BJ (cell line): ENCODE measurements around the gene PLK5. TPM values are rescaled to one million over a fixed set of nuclear protein-coding genes. Genes with fewer than 3 reads are reported as not detected.
"Not testable (repeated sequence)": the region's sequence is repeated elsewhere in the genome, so short reads cannot be mapped to it uniquely, and the experiment has no call there.

ENCODE experiments used
- CTCF ChIA-PET: fragments of 350-600 bp; formaldehyde crosslinking; extraction: SDS; loops from one replicate; lab custom pipeline; 2021; ENCODE audit warnings: antibody characterized with exemption, inconsistent platforms; lab: Yijun Ruan, JAX
- POLR2A ChIA-PET: fragments of 300-600 bp; sonication (Branson Sonifier 250); formaldehyde crosslinking; extraction: SDS; loops from one replicate; lab custom pipeline; 2021; ENCODE audit warnings: antibody characterized with exemption; lab: Charles Lee
- DNase-seq: peaks from one replicate; pipeline ENCODE4 v3.0.0-alpha.2; 2011; ENCODE audit warnings: low read depth
- H3K27me3 ChIP-seq: 2 replicates; pipeline ENCODE4 v1.6.0; 2011; ENCODE audit warnings: low read length; ENCODE audit not compliant: control insufficient read depth, insufficient read depth
- H3K36me3 ChIP-seq: 2 replicates; pipeline ENCODE4 v1.5.1; 2011; ENCODE audit warnings: low read length; ENCODE audit not compliant: control insufficient read depth, insufficient read depth
- H3K4me3 ChIP-seq: 2 replicates; pipeline ENCODE4 v1.5.1; 2011; ENCODE audit warnings: low read depth, mild to moderate bottlenecking, control low read depth, low read length
- polyA plus RNA-seq: library from polyadenylated mRNA; depleted of rRNA; stranded (reverse); fragments of >200 nt; gene quantifications from 2 replicates; pipeline ENCODE4 v1.2.3, GENCODE V29; 2011
- TF ChIP-seq, protein P1 (sequence below): IDR thresholded peaks from 2 replicates; pipeline ENCODE4 v1.5.1; 2011; ENCODE audit warnings: low read depth, mild to moderate bottlenecking, control low read depth, inconsistent platforms, low read length, moderate library complexity; ENCODE audit not compliant: insufficient read depth

The PLK5 gene
- polyA plus RNA-seq, 1 experiment = not detected

DNA sequence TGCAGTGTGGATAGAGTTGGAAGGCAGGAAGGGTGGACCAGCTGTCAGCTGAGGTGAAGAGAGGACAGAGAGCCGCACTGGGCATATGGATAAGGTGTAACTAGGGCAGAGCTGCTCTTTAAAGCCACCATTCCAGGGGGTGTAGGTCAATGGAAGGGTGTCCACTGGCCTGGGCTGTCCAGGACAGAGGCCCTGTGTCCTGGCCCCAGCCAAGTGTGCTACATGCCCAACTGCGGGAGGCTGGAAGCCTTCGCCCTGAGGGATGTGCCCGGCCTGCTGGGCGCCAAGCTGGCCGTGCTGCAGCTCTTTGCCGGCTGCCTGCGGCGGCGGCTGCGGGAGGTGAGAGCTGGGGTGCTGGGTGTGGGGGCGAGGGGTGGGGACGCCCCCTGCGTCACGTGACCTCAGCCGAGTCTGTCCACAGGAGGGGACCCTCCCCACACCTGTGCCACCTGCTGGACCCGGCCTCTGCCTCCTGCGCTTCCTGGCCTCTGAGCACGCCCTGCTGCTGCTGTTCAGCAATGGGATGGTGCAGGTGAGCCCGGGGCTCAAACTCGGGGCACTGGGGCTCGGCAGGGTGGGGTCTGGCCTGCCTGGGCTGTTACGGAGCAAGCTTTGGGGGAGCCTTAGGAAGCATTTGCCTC lies 9.8 kb downstream of the PLK5 start:
- ChIA-PET CTCF (interaction anchor here (3.1 kb wide), 1 partner anchor 13 kb away, joined by 13 read pairs; no protein-coding TSS in a partner anchor), POLR2A (no interaction called here)
- TF ChIP-seq, protein P1, sequence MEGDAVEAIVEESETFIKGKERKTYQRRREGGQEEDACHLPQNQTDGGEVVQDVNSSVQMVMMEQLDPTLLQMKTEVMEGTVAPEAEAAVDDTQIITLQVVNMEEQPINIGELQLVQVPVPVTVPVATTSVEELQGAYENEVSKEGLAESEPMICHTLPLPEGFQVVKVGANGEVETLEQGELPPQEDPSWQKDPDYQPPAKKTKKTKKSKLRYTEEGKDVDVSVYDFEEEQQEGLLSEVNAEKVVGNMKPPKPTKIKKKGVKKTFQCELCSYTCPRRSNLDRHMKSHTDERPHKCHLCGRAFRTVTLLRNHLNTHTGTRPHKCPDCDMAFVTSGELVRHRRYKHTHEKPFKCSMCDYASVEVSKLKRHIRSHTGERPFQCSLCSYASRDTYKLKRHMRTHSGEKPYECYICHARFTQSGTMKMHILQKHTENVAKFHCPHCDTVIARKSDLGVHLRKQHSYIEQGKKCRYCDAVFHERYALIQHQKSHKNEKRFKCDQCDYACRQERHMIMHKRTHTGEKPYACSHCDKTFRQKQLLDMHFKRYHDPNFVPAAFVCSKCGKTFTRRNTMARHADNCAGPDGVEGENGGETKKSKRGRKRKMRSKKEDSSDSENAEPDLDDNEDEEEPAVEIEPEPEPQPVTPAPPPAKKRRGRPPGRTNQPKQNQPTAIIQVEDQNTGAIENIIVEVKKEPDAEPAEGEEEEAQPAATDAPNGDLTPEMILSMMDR = no peak
- no peaks in the 10 kb centered on the region; the same call in 1 of the 2 replicates for H3K27me3 ChIP-seq
- no peak for DNase-seq
- no peaks in the 10 kb centered on the region for H3K36me3 ChIP-seq
- H3K4me3 ChIP-seq = no peak overlapping the region

GRCh38 chr19:1534972-1535371 lies 11.1 kb downstream of the PLK5 start:
- POLR2A ChIA-PET = no interaction called here

GRCh38 chr19:1535699-1536098 lies 11.8 kb downstream of the PLK5 start:
- H3K4me3 ChIP-seq, POLR2A ChIA-PET, DNase-seq, H3K36me3 ChIP-seq, H3K27me3 ChIP-seq: not testable (repeated sequence)
- CTCF ChIA-PET = interaction anchor here (0.6 to 1.0 kb wide), 3 partner anchors 11 to 313 kb away, joined by 3 read pairs; no protein-coding TSS in a partner anchor

More at GRCh38 chr19:1534972-1535371, 11.1 kb downstream of the PLK5 start:
- DNase-seq = no peak
- Histone ChIP-seq H3K27me3 (no peaks in the 10 kb centered on the region; the same call in 1 of the 2 replicates), H3K36me3 (no peaks in the 10 kb centered on the region), H3K4me3 (no peak overlapping the region)
- TF ChIP-seq, protein P1 = no peak
- CTCF ChIA-PET = interaction anchor here (0.6 to 0.9 kb wide), 2 partner anchors 12 to 237 kb away, joined by 3 read pairs; no protein-coding TSS in a partner anchor

GRCh38 chr19:1538978-1539377 lies 15.1 kb downstream of the PLK5 start:
- ChIA-PET CTCF (no interaction called here), POLR2A (no interaction called here)
- H3K4me3 ChIP-seq = no peak overlapping the region
- DNase-seq = no peak
- H3K36me3 ChIP-seq = no peaks in the 10 kb centered on the region
- H3K27me3 ChIP-seq = peaks cover 4% of the 10 kb centered on the region
- TF ChIP-seq, protein P1 = no peak

- CTCF ChIA-PET, DNase-seq, H3K36me3 ChIP-seq, H3K4me3 ChIP-seq, H3K27me3 ChIP-seq, POLR2A ChIA-PET: not testable (repeated sequence)
These were observed 15.9 kb downstream of the PLK5 start for GRCh38 chr19:1539749-1540148.

DNA sequence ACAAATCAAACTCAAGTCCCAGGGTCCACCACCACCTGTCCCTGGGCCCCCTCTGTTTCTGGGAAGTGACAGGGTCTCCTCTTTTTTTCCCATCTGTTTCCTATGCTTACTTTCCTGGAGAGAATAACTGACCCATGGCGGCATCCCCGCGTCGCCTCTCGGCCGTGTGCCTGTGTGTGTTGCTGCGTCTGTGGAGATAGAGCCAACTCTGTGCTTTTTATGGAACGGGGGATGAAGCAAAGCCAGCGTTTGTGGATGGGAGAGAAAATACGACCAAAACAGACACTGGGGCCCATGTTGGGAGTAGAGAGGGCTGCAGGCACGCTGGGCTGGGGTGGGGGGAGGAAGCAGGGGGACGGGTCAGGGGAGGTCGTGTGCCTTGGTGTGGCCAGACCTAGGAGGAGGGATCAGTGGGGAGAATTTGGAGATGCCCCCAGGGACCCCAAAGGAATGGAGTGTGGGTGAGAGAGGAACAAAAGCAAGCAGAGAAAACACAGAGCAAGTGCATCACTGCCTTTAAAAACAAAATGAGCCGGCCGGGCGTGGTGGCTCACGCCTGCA lies 16.6 kb downstream of the PLK5 start:
- TF ChIP-seq, protein P1 = no peak
- ChIA-PET CTCF (no interaction called here), POLR2A (no interaction called here)
- no peak for DNase-seq
- Histone ChIP-seq H3K4me3 (no peak overlapping the region), H3K27me3 (peaks cover 4% of the 10 kb centered on the region), H3K36me3 (no peaks in the 10 kb centered on the region)
